Activated CD8-positive, alpha-beta T cell treated with anti-CD3 and anti-CD28 coated beads, Interleukin-2, amount 10 ng/mL, durations not matched to agents 7 days and 5 days (primary cell): ENCODE results near the gene SAFB. TPM values are rescaled to one million over a fixed set of nuclear protein-coding genes. Genes with fewer than 3 reads are reported as not detected.

Experiments used
- ATAC-seq: fragments of 150-1000 bp; cut with Tn5 transposase; one replicate; pipeline ENCODE4 v1.10.0; 2021; ENCODE audit warnings: moderate library complexity
- CTCF ChIA-PET: fragments of 350-600 bp; sonication (Branson Sonifier 250); formaldehyde crosslinking; loops from one replicate; lab custom pipeline; 2021; ENCODE audit warnings: antibody characterized with exemption; lab: Charles Lee
- POLR2A ChIA-PET: fragments of 350-600 bp; sonication (Branson Sonifier 250); formaldehyde crosslinking; loops from one replicate; lab custom pipeline; 2021; ENCODE audit warnings: antibody characterized with exemption; lab: Charles Lee
- DNase-seq: peaks from one replicate; pipeline ENCODE4 v3.0.0-alpha.2; 2020
- H3K27ac Mint-ChIP-seq: one replicate; pipeline ENCODE4 v1.8.0; 2021; ENCODE audit warnings: mild to moderate bottlenecking, mixed read lengths
- H3K27me3 Mint-ChIP-seq: one replicate; pipeline ENCODE4 v1.8.0; 2021; ENCODE audit warnings: low read depth, mixed read lengths
- H3K36me3 Mint-ChIP-seq: one replicate; pipeline ENCODE4 v1.8.0; 2021; ENCODE audit warnings: low read depth, mixed read lengths
- H3K4me1 Mint-ChIP-seq: one replicate; pipeline ENCODE4 v1.8.0; 2021; ENCODE audit warnings: low read depth, mixed read lengths
- H3K4me3 Mint-ChIP-seq: one replicate; pipeline ENCODE4 v1.8.0; 2021; ENCODE audit warnings: mild to moderate bottlenecking, mixed read lengths
- H3K9me3 Mint-ChIP-seq: one replicate; pipeline ENCODE4 v1.8.0; 2022; ENCODE audit warnings: mixed read lengths; ENCODE audit not compliant: insufficient read depth
- total RNA-seq, 2 experiments: library from RNA; stranded (reverse); gene quantifications; one replicate each; pipeline ENCODE4 v1.2.3, GENCODE V29; 2021

SAFB gene
- total RNA-seq, 2 experiments from 2014 or later, result 116 to 134 TPM

- ChIA-PET CTCF (interaction anchor here (1.0 kb wide), 1 partner anchor 16 kb away, joined by 3 read pairs; no protein-coding TSS in a partner anchor), POLR2A (no interaction called here)
- H3K4me3 Mint-ChIP-seq, result no peak overlapping the region
- no peak overlapping the region for H3K27ac Mint-ChIP-seq
- DNase-seq (no peak), ATAC-seq (no peak)
- H3K4me1 Mint-ChIP-seq, result peaks cover 13% of the 10 kb centered on the region
- no peaks in the 10 kb centered on the region for H3K9me3 Mint-ChIP-seq
- H3K36me3 Mint-ChIP-seq, result peaks cover 52% of the 10 kb centered on the region
- H3K27me3 Mint-ChIP-seq, result no peaks in the 10 kb centered on the region
Observed at GRCh38 chr19:5588441-5588840, 34.4 kb upstream of the SAFB start.

GRCh38 chr19:5588906-5589676 is 33.8 kb upstream of the SAFB start:
- H3K4me3 Mint-ChIP-seq, result no peak overlapping the region
- no peak overlapping the region for H3K27ac Mint-ChIP-seq
- H3K9me3 Mint-ChIP-seq, result no peaks in the 10 kb centered on the region
- ChIA-PET CTCF (interaction anchor here (1.0 kb wide), 1 partner anchor 15 kb away, joined by 3 read pairs; no protein-coding TSS in a partner anchor), POLR2A (interaction anchor here (1.2 kb wide), 1 partner anchor 10 kb away, joined by 3 read pairs; no protein-coding TSS in a partner anchor)
- peaks cover 54% of the 10 kb centered on the region for H3K36me3 Mint-ChIP-seq
- H3K4me1 Mint-ChIP-seq, result peaks cover 13% of the 10 kb centered on the region
- no peak for DNase-seq
- no peaks in the 10 kb centered on the region for H3K27me3 Mint-ChIP-seq
- no peak for ATAC-seq

GRCh38 chr19:5590151-5590864 is 32.6 kb upstream of the SAFB start:
- ChIA-PET POLR2A (no interaction called here), CTCF (no interaction called here)
- H3K27me3 Mint-ChIP-seq, result no peaks in the 10 kb centered on the region
- H3K36me3 Mint-ChIP-seq, result peaks cover 62% of the 10 kb centered on the region
- H3K9me3 Mint-ChIP-seq, result no peaks in the 10 kb centered on the region
- H3K4me3 Mint-ChIP-seq, result no peak overlapping the region
- H3K4me1 Mint-ChIP-seq, result peaks cover 17% of the 10 kb centered on the region
- ATAC-seq, result no peak
- H3K27ac Mint-ChIP-seq, result no peak overlapping the region
- DNase-seq, result no peak

- peaks cover 16% of the 10 kb centered on the region for H3K4me1 Mint-ChIP-seq
- H3K9me3 Mint-ChIP-seq, result no peaks in the 10 kb centered on the region
- DNase-seq (no peak), ATAC-seq (no peak)
- CTCF ChIA-PET, result no interaction called here
- H3K27me3 Mint-ChIP-seq, result no peaks in the 10 kb centered on the region
- H3K36me3 Mint-ChIP-seq, result peaks cover 66% of the 10 kb centered on the region
- H3K27ac Mint-ChIP-seq, result no peak overlapping the region
- POLR2A ChIA-PET, result no interaction called here
- no peak overlapping the region for H3K4me3 Mint-ChIP-seq
Observed at GRCh38 chr19:5590865-5591154, 32.1 kb upstream of the SAFB start.

GRCh38 chr19:5591476-5591875 is 31.4 kb upstream of the SAFB start:
- Mint-ChIP-seq H3K4me1 (peaks cover 12% of the 10 kb centered on the region), H3K4me3 (no peak overlapping the region), H3K27me3 (no peaks in the 10 kb centered on the region), H3K27ac (no peak overlapping the region), H3K9me3 (no peaks in the 10 kb centered on the region), H3K36me3 (peaks cover 68% of the 10 kb centered on the region)
- ATAC-seq (no peak), DNase-seq (no peak)
- POLR2A ChIA-PET, result no interaction called here
- CTCF ChIA-PET, result no interaction called here

GRCh38 chr19:5592531-5593342 is 30.1 kb upstream of the SAFB start:
- no peak overlapping the region for H3K27ac Mint-ChIP-seq
- H3K27me3 Mint-ChIP-seq, result no peaks in the 10 kb centered on the region
- peaks cover 8% of the 10 kb centered on the region for H3K4me1 Mint-ChIP-seq
- H3K36me3 Mint-ChIP-seq, result peaks cover 69% of the 10 kb centered on the region
- no peak for DNase-seq
- CTCF ChIA-PET, result no interaction called here
- H3K9me3 Mint-ChIP-seq, result no peaks in the 10 kb centered on the region
- H3K4me3 Mint-ChIP-seq, result no peak overlapping the region
- POLR2A ChIA-PET, result no interaction called here
- ATAC-seq, result no peak

GRCh38 chr19:5593343-5594255 is 29.3 kb upstream of the SAFB start:
- ChIA-PET POLR2A (no interaction called here), CTCF (no interaction called here)
- H3K27ac Mint-ChIP-seq, result no peak overlapping the region
- H3K9me3 Mint-ChIP-seq, result no peaks in the 10 kb centered on the region
- peaks cover 8% of the 10 kb centered on the region for H3K4me1 Mint-ChIP-seq
- H3K27me3 Mint-ChIP-seq, result no peaks in the 10 kb centered on the region
- ATAC-seq (no peak), DNase-seq (no peak)
- no peak overlapping the region for H3K4me3 Mint-ChIP-seq
- H3K36me3 Mint-ChIP-seq, result peaks cover 65% of the 10 kb centered on the region

- no peak for ATAC-seq
- Mint-ChIP-seq H3K4me3 (no peak overlapping the region), H3K9me3 (no peaks in the 10 kb centered on the region), H3K27me3 (no peaks in the 10 kb centered on the region), H3K27ac (no peak overlapping the region), H3K4me1 (peaks cover 8% of the 10 kb centered on the region), H3K36me3 (peaks cover 67% of the 10 kb centered on the region)
- POLR2A ChIA-PET, result no interaction called here
- no peak for DNase-seq
- CTCF ChIA-PET, result no interaction called here
Observed at GRCh38 chr19:5594521-5594950, 28.3 kb upstream of the SAFB start.

GRCh38 chr19:5595129-5595528 is 27.8 kb upstream of the SAFB start:
- POLR2A ChIA-PET, result no interaction called here

GRCh38 chr19:5595745-5596144 is 27.1 kb upstream of the SAFB start:
- no peak for DNase-seq
- Mint-ChIP-seq H3K27me3 (no peaks in the 10 kb centered on the region), H3K27ac (no peak overlapping the region), H3K9me3 (no peaks in the 10 kb centered on the region), H3K36me3 (peaks cover 72% of the 10 kb centered on the region), H3K4me3 (no peak overlapping the region), H3K4me1 (peaks cover 8% of the 10 kb centered on the region)
- ChIA-PET POLR2A (interaction anchor here (1.1 kb wide), 1 partner anchor 27 kb away, joined by 4 read pairs; the partner anchor contains the start of genes SAFB and SAFB2), CTCF (no interaction called here)
- no peak for ATAC-seq

More at GRCh38 chr19:5595129-5595528, 27.8 kb upstream of the SAFB start:
- Mint-ChIP-seq H3K9me3 (no peaks in the 10 kb centered on the region), H3K4me3 (no peak overlapping the region), H3K27me3 (no peaks in the 10 kb centered on the region), H3K4me1 (peaks cover 8% of the 10 kb centered on the region), H3K36me3 (peaks cover 69% of the 10 kb centered on the region), H3K27ac (no peak overlapping the region)
- ATAC-seq (no peak), DNase-seq (no peak)
- CTCF ChIA-PET, result no interaction called here

GRCh38 chr19:5600797-5601196 is 22.1 kb upstream of the SAFB start:
- H3K4me1 Mint-ChIP-seq, result no peaks in the 10 kb centered on the region
- POLR2A ChIA-PET, result no interaction called here

More at GRCh38 chr19:5600797-5601196, 22.1 kb upstream of the SAFB start:
- no peaks in the 10 kb centered on the region for H3K27me3 Mint-ChIP-seq
- CTCF ChIA-PET, result no interaction called here
- ATAC-seq (no peak), DNase-seq (no peak)
- peaks cover 73% of the 10 kb centered on the region for H3K36me3 Mint-ChIP-seq
- no peak overlapping the region for H3K27ac Mint-ChIP-seq
- H3K4me3 Mint-ChIP-seq, result no peak overlapping the region
- H3K9me3 Mint-ChIP-seq, result no peaks in the 10 kb centered on the region
